ENCODE data around the gene DRD2.

GRCh38 chr11:113400631-113401230, 74.5 kb downstream of the DRD2 start:
- TF ChIP-seq POLR2AphosphoS5 (IDR thresholded peaks at IDR 0.05; ENCODE audit: low read depth, low read length): no peak
- TF ChIP-seq POLR2A (IDR thresholded peaks at IDR 0.05; ENCODE audit: low read depth, low read length): no peak

Measured in GM12892 (cell line).